Activated CD4-positive, alpha-beta T cell treated with anti-CD3 and anti-CD28 coated beads, Interleukin-2, amount 50 U/mL, for 24 hours (primary cell): ENCODE data around the gene SPPL2C.
"Not testable (repeated sequence)": the region's sequence is repeated elsewhere in the genome, so short reads cannot be mapped to it uniquely, and the experiment has no call there.

ENCODE experiments used
- DNase-seq, 2 donors: peaks; one replicate each; pipeline ENCODE4 v3.0.0-alpha.2; 2020; ENCODE audit warnings: low read depth in 1 of 2, low spot score in 1 of 2

SPPL2C gene

GRCh38 chr17:45848868-45849535 lies 4.3 kb downstream of the SPPL2C start:
- DNase-seq: no peak

GRCh38 chr17:45849536-45849990 lies 4.9 kb downstream of the SPPL2C start:
- no peak for DNase-seq

- no peak for DNase-seq
Observed at GRCh38 chr17:45850011-45850410, 5.3 kb downstream of the SPPL2C start.

GRCh38 chr17:45850468-45850867 lies 5.8 kb downstream of the SPPL2C start:
- DNase-seq: no peak

- DNase-seq: no peak
Observed at GRCh38 chr17:45851022-45851421, 6.3 kb downstream of the SPPL2C start.

- no peak for DNase-seq
Observed at GRCh38 chr17:45851464-45851863, 6.8 kb downstream of the SPPL2C start.

GRCh38 chr17:45851873-45852272 lies 7.2 kb downstream of the SPPL2C start:
- DNase-seq: no peak

- DNase-seq: peak; percentile 34 to 54
Observed at GRCh38 chr17:45852535-45853297, 8.0 kb downstream of the SPPL2C start.

GRCh38 chr17:45854209-45854608 lies 9.5 kb downstream of the SPPL2C start:
- DNase-seq: no peak

GRCh38 chr17:45855691-45856336 lies 11.1 kb downstream of the SPPL2C start:
- DNase-seq: no peak

- no peak for DNase-seq
Observed at GRCh38 chr17:45857977-45858708, 13.5 kb downstream of the SPPL2C start.

GRCh38 chr17:45861165-45861564 lies 16.5 kb downstream of the SPPL2C start:
- no peak for DNase-seq

- DNase-seq: not testable (repeated sequence)
Observed at GRCh38 chr17:45862127-45862526, 17.4 kb downstream of the SPPL2C start.

GRCh38 chr17:45863857-45864654 lies 19.4 kb downstream of the SPPL2C start:
- DNase-seq: no peak

- no peak for DNase-seq
Observed at GRCh38 chr17:45867171-45867570, 22.5 kb downstream of the SPPL2C start.

GRCh38 chr17:45867702-45868101 lies 23.0 kb downstream of the SPPL2C start:
- no peak for DNase-seq

GRCh38 chr17:45868276-45868675 lies 23.6 kb downstream of the SPPL2C start:
- DNase-seq: no peak

GRCh38 chr17:45869676-45870341 lies 25.1 kb downstream of the SPPL2C start:
- DNase-seq: no peak

GRCh38 chr17:45870342-45870974 lies 25.8 kb downstream of the SPPL2C start:
- no peak for DNase-seq

- no peak for DNase-seq
Observed at GRCh38 chr17:45871718-45872117, 27.0 kb downstream of the SPPL2C start.
